ENCODE results near the gene MLLT1. TPM values are rescaled to one million over a fixed set of nuclear protein-coding genes. Genes with fewer than 3 reads are reported as not detected.

Gene MLLT1
- total RNA-seq, 4 donors from 2014 or later, result 16.0 to 29.0 (median 22.7) TPM

GRCh38 chr19:6209680-6210079 is 70.1 kb downstream of the MLLT1 start:
- H3K27me3 ChIP-seq, result no peaks in the 10 kb centered on the region
- no peak overlapping the region for H3K4me3 ChIP-seq
- TF ChIP-seq EP300 (IDR thresholded peaks at IDR 0.05), result no peak
- no peak for TF ChIP-seq POLR2A (IDR thresholded peaks at IDR 0.05)
- no peak for TF ChIP-seq POLR2AphosphoS5 (IDR thresholded peaks at IDR 0.05)
- TF ChIP-seq, protein P1, sequence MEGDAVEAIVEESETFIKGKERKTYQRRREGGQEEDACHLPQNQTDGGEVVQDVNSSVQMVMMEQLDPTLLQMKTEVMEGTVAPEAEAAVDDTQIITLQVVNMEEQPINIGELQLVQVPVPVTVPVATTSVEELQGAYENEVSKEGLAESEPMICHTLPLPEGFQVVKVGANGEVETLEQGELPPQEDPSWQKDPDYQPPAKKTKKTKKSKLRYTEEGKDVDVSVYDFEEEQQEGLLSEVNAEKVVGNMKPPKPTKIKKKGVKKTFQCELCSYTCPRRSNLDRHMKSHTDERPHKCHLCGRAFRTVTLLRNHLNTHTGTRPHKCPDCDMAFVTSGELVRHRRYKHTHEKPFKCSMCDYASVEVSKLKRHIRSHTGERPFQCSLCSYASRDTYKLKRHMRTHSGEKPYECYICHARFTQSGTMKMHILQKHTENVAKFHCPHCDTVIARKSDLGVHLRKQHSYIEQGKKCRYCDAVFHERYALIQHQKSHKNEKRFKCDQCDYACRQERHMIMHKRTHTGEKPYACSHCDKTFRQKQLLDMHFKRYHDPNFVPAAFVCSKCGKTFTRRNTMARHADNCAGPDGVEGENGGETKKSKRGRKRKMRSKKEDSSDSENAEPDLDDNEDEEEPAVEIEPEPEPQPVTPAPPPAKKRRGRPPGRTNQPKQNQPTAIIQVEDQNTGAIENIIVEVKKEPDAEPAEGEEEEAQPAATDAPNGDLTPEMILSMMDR (IDR thresholded peaks at IDR 0.05), result no peak
- 95% methylated on average over 4 of the region's 4 CpGs for WGBS
- no peak overlapping the region for H3K27ac ChIP-seq
- H3K4me1 ChIP-seq, result no peaks in the 10 kb centered on the region
- DNase-seq (ENCODE audit: low spot score in 2 of 2), result no peak
- no peaks in the 10 kb centered on the region for H3K9me3 ChIP-seq
- peaks cover 29% of the 10 kb centered on the region for H3K36me3 ChIP-seq

- H3K9me3 ChIP-seq, result no peaks in the 10 kb centered on the region
- no peak for DNase-seq (ENCODE audit: low spot score in 2 of 2)
- peaks cover 27% of the 10 kb centered on the region for H3K36me3 ChIP-seq
- TF ChIP-seq EP300 (IDR thresholded peaks at IDR 0.05), result no peak
- TF ChIP-seq, protein P1 (IDR thresholded peaks at IDR 0.05), result no peak
- no peak for TF ChIP-seq POLR2A (IDR thresholded peaks at IDR 0.05)
- no peak for TF ChIP-seq POLR2AphosphoS5 (IDR thresholded peaks at IDR 0.05)
- H3K4me3 ChIP-seq, result no peak overlapping the region
- 90% methylated on average over 2 of the region's 4 CpGs for WGBS
- no peaks in the 10 kb centered on the region for H3K27me3 ChIP-seq
- no peak overlapping the region for H3K27ac ChIP-seq
- no peaks in the 10 kb centered on the region for H3K4me1 ChIP-seq
Measured at GRCh38 chr19:6209233-6209632, 70.5 kb downstream of the MLLT1 start.

- Histone ChIP-seq H3K4me1 (peaks cover 7% of the 10 kb centered on the region), H3K4me3 (no peak overlapping the region), H3K36me3 (no peaks in the 10 kb centered on the region), H3K27ac (peak overlapping the region; percentile 4), H3K27me3 (no peaks in the 10 kb centered on the region), H3K9me3 (no peaks in the 10 kb centered on the region)
- DNase-seq (ENCODE audit: low spot score in 2 of 2), result no peak
- WGBS, result 80% methylated on average over 19 of the region's 19 CpGs
- no peak for TF ChIP-seq POLR2AphosphoS5 (IDR thresholded peaks at IDR 0.05)
- no peak for TF ChIP-seq POLR2A (IDR thresholded peaks at IDR 0.05)
- TF ChIP-seq, protein P1 (IDR thresholded peaks at IDR 0.05), result no peak
- no peak for TF ChIP-seq EP300 (IDR thresholded peaks at IDR 0.05)
Measured at GRCh38 chr19:6204866-6205723, 74.7 kb downstream of the MLLT1 start.

DNA sequence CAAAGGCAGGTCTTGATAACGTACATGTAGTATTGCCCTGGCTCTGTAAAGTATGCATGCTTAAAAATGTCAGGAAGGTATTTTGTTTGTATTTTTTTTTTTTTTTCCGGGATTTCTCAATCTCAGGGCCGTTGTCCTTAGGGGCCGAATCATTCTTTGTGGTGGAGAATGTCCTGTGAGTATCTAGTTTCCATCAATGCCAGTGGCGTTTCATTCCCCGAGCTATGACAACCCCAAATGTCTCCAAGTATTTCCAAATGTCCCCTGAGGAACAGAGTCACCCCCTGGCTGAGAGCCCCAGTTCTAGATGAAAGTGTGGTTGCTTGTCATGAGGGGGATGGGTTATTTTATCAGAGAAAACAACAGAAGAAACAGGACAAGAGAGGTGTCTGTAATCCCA is 75.6 kb downstream of the MLLT1 start:
- Histone ChIP-seq H3K9me3 (no peaks in the 10 kb centered on the region), H3K4me1 (peaks cover 11% of the 10 kb centered on the region), H3K27me3 (no peaks in the 10 kb centered on the region), H3K4me3 (no peak overlapping the region), H3K27ac (no peak overlapping the region), H3K36me3 (no peaks in the 10 kb centered on the region)
- WGBS, result 49% methylated on average over 6 of the region's 6 CpGs
- no peak for TF ChIP-seq EP300 (IDR thresholded peaks at IDR 0.05)
- no peak for TF ChIP-seq POLR2AphosphoS5 (IDR thresholded peaks at IDR 0.05)
- no peak for TF ChIP-seq POLR2A (IDR thresholded peaks at IDR 0.05)
- TF ChIP-seq, protein P1 (IDR thresholded peaks at IDR 0.05), result no peak
- peak in 1 of 2 donors; percentile 71 for DNase-seq (ENCODE audit: low spot score in 2 of 2)

DNA sequence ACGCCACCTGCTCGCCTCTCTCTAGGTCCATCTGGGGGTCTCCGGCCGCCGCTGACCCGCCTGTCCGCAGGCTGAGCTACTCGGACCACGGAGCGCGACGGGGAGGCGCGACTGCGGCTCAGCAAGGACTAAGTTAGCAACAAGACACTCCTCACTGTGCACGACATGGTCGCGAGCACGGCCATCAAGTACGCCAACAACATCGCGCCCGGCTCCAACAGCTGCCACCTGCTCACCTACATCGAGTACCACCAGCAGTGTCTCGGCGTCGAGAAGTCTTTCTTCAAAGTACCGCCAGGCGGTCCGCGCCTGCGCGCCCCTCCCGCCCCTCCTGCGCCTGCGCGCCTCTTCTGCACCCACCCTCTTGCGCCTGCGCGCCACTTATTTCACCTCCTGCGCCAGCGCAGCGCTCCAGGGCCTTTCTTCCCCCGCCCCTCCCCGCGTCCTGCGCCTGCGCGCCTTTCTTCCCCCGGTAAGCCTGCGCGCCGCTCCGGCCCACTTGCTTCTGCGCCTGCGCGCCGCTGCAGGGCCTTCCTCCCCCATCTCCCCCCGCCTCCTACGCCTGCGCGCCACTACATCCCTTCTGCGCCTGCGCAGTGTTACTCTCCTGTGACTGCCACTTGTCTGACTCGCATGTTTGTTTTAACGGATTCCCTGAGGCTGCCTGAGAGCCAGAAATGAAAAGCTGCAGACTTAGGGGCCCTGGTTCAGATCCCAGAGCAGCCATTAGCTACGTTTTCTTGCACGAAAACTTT is 80.4 kb downstream of the MLLT1 start:
- Histone ChIP-seq H3K4me3 (peak overlapping the region; percentile 58), H3K9me3 (no peaks in the 10 kb centered on the region), H3K27ac (peak overlapping the region; percentile 34), H3K4me1 (peaks cover 25% of the 10 kb centered on the region), H3K27me3 (no peaks in the 10 kb centered on the region), H3K36me3 (no peaks in the 10 kb centered on the region)
- peak; percentile 99 for DNase-seq (ENCODE audit: low spot score in 2 of 2)
- TF ChIP-seq, protein P1 (IDR thresholded peaks at IDR 0.05), result peak; percentile 46 to 50
- TF ChIP-seq EP300 (IDR thresholded peaks at IDR 0.05) (no peak), POLR2A (IDR thresholded peaks at IDR 0.05) (no peak), POLR2AphosphoS5 (IDR thresholded peaks at IDR 0.05) (peak in 1 of 3 donors; percentile 29)
- WGBS, result under 1% methylated on average over 64 of the region's 68 CpGs

Measured in suprapubic skin (tissue), 4 donors.